Hindlimb muscle (tissue), 1 donor: ENCODE measurements around the gene KRTAP17-1. TPM values are rescaled to one million over a fixed set of nuclear protein-coding genes. Genes with fewer than 3 reads are reported as not detected.
"Not testable (repeated sequence)": the region's sequence is repeated elsewhere in the genome, so short reads cannot be mapped to it uniquely, and the experiment has no call there.

Experiments
- DNase-seq: peaks from one replicate; pipeline ENCODE4 v3.0.0-alpha.2; 2013
- polyA plus RNA-seq: library from polyadenylated mRNA; unstranded; fragments of 120-200 nt; gene quantifications from one replicate; pipeline ENCODE4 v1.2.1, GENCODE V29; 2013; ENCODE audit not compliant: insufficient read length

The KRTAP17-1 gene
- polyA plus RNA-seq, 1 donor, result not detected

- no peak for DNase-seq
These were observed 12.5 kb downstream of the KRTAP17-1 start for GRCh38 chr17:41302981-41303380.

DNA sequence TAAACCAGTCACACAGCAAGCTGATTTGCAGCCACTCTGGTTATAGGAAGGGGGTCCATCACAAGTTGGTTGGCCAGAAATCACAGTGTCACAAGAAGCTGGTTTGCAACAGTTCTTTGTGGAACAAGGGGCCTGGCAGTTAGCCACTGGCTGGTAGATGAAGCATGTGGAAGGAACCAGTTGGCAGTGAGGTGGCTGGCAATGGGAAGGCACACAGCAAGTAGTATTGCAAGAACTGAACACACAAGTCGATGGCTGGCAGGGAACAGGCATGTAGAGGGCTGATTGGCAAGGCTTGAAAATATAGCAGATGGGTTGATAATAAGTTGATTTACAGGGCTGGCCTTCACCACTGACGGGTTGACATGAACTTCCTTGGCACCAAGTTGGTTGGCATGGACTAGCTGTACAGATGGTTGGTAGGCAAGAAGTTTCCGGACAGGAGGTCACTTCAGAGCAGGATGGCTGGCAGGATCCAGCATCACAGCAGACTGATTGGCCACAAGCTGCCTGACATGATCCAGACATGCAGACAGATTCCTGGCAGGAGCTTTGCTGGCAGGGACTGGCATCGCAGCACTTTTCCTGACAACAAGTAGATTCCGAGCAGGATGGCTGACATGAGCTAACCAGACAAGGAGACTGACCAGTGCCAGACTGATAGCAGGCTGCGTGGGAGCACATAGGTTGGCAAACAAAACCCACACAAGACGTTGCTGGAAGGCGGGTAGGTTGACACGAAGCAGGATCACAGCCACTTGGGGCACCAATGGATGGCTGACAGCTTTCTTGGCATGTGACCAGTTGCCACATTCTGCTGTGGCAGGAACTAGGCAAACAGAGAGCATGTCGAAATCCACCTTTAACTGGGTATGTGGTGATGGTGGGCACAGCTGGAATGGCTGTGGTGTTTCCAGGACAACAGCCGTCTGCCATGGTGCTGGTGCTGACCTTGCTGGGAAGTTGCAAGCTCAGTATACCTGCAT is 13.3 kb downstream of the KRTAP17-1 start, which contains the start of gene KRTAP29-1:
TSS of gene KRTAP29-1 (minus strand) at position 936 of the 986 bp plus-strand sequence. CDS start at position 936, 0 bp downstream.
- no peak for DNase-seq

- DNase-seq, result no peak
These were observed 14.2 kb downstream of the KRTAP17-1 start for GRCh38 chr17:41301204-41301790.

DNA sequence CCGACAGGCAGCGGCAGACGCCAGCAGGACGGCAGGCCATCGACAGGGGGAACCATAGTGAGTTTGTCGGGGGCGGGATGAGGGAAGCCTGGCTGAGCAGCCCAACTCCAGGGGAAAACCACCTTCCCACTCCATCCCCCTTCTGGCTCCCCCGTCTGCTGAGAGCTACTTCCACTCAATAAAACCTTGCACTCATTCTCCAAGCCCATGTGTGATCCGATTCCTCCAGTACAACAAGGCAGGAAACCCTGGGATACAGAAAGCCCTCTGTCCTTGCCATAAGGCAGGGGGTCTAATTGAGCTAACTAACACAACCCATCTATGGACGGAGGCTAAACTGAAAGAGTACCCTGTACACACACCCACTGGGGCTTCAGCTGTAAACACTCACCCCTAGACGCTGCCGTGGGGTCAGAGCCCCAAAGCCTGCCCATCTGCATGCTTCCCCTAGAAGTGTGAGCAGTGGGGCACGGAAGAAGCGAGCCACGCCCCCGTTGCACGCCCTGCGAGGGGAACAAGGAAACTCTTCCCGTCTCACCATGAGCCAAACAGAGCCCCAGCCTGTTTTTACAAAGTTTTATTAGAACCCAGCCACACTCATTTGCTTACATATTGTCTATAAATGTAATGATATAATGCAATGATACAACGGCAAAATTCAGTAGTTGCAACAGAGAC is 16.9 kb downstream of the KRTAP17-1 start:
- DNase-seq, result no peak

DNA sequence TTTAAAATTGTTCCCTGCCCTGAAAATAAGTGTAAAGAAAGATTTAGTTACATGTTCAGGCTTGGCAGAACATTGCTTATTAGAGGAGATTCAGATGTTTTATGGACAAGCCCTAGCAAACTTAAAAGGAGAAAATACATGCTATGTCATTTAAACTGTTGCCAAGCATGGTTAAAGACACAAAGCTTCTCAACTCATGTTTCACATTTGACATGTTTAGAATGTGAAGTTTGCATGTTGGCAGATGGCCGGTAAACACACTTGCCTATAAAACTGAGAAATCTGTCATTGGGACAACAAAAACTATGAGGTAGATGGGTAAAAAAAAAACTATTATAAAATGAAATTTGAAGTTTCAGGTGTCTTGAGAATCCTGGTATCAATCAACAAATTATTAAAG is 18.7 kb downstream of the KRTAP17-1 start:
- no peak for DNase-seq

DNA sequence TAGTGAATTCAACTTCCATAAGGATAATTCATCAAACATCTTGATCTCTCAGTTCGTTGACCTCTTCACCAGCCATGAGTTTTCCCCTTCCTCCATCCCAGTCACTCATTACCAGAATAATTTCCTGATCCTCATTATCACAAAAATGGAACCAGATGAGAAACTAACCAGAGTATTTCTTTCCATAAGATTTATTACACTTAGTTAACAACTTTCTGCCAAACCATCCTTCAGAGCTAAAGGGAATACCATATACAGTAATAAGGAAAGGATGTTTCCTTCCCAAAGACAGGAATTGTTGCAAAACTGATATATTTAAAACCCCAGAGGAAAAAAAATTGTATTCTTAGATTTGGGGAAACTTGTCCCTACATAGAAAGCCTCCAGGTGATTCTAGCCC is 21.5 kb downstream of the KRTAP17-1 start:
- no peak for DNase-seq

GRCh38 chr17:41287050-41287449 is 28.5 kb downstream of the KRTAP17-1 start:
- DNase-seq, result no peak

GRCh38 chr17:41284546-41284945 is 31.0 kb downstream of the KRTAP17-1 start:
- no peak for DNase-seq

GRCh38 chr17:41284043-41284442 is 31.5 kb downstream of the KRTAP17-1 start:
- no peak for DNase-seq

DNA sequence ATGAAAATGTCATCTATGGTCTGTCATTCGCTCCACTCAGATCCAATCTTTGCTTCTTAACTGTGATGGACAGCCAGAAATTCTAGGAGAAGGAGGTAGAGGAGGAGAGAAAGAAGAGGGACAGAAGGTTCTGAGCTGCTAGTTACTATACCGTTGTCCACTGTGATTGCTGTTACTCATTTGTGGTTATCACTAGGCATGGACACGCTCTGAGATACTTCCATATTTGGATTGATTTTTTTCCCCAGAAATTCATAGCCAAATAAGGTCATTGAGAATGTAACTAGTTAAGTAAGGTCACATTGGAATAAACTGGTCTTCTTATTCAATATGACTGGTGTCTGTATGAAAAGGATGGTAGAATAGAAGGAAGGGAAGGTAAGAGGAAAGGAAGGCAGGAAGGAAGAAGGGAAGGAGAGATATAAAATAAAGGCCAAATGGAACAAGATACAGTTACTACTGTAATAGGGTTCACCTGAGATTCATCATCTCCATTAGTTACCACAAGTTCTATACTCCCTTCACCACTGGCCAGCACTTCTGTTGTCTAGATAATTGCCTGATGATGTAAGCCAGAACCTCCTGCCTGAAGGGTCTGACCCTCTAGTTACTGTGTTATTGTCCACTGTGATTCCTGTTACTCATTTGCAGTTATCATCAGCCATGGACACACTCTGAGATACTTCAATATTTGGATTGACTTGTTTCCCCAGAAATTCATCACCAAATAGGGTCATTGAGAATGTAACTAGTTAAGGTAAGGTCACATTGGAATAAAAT is 37.1 kb downstream of the KRTAP17-1 start:
- no peak for DNase-seq

- DNase-seq, result not testable (repeated sequence)
These were observed 39.8 kb downstream of the KRTAP17-1 start, which contains the start of gene KRTAP9-7 for GRCh38 chr17:41275648-41276190. Gene KRTAP9-7 (plus strand): TSS chr17:41275698. CDS start chr17:41275698, 0 bp downstream.

DNA sequence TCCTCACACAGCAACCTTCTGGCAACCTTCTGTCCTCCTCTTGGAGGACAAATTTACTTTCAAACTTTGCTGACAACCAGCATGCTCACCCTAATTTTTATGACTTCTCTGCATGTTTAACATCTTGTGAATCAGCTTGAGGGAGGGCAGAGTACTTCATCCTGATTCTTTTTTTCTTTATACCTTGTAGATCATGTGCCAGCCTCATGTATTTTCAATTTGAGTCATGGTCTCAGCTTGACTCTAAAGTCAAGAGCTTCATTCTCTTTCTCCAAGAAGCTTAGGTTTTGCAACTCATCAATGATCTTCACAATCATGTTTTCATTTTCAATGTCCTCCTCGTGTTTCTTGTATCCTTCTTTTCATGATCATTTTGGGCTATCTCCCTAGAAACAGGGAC is 43.7 kb downstream of the KRTAP17-1 start:
- no peak for DNase-seq

GRCh38 chr17:41271323-41271722 is 44.2 kb downstream of the KRTAP17-1 start:
- not testable (repeated sequence) for DNase-seq

GRCh38 chr17:41267711-41268110 is 47.8 kb downstream of the KRTAP17-1 start:
- no peak for DNase-seq

DNA sequence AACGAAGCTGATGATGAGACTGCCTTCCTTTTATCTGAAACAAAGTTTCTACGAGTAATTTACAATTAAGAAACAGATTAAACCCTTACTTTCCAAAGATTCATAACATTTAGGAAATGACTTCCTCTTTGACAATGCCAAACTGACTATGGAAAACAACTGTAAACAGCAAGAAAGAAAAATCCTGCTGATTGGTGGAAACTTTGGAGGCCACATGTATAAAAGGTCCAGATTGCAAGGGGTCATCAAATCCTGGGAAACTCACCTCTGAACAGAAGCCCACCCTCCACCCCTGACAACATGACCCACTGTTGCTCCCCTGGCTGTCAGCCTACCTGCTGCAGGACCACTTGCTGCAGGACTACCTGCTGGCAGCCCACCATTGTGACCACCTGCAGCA is 50.4 kb downstream of the KRTAP17-1 start, which contains the start of gene KRTAP9-6:
TSS of gene KRTAP9-6 (plus strand) at position 301 of the 400 bp plus-strand sequence. CDS start at position 301, 0 bp downstream.
- DNase-seq, result no peak

Other genes starting within 250 kb of the KRTAP17-1 start
- not detected for gene KRTAP2-4, start 249.8 kb downstream of the KRTAP17-1 start, polyA plus RNA-seq
- gene KRTAP4-7, start 231.6 kb downstream of the KRTAP17-1 start, polyA plus RNA-seq, result not detected
- not detected for gene KRTAP4-8, start 217.6 kb downstream of the KRTAP17-1 start, polyA plus RNA-seq
- not detected for gene KRTAP4-16, start 213.5 kb downstream of the KRTAP17-1 start, polyA plus RNA-seq
- gene KRTAP4-9, start 210.3 kb downstream of the KRTAP17-1 start, polyA plus RNA-seq, result not detected
- not detected for gene KRTAP4-11, start 197.3 kb downstream of the KRTAP17-1 start, polyA plus RNA-seq
- not detected for gene KRTAP4-12, start 191.5 kb downstream of the KRTAP17-1 start, polyA plus RNA-seq
- not detected for gene KRTAP4-6, start 175.2 kb downstream of the KRTAP17-1 start, polyA plus RNA-seq
- not detected for gene KRTAP4-5, start 165.9 kb downstream of the KRTAP17-1 start, polyA plus RNA-seq
- not detected for gene KRTAP4-4, start 155.0 kb downstream of the KRTAP17-1 start, polyA plus RNA-seq
- not detected for gene KRTAP4-3, start 147.5 kb downstream of the KRTAP17-1 start, polyA plus RNA-seq
- gene KRTAP4-2, start 137.5 kb downstream of the KRTAP17-1 start, polyA plus RNA-seq, result not detected
- not detected for gene KRTAP4-1, start 130.8 kb downstream of the KRTAP17-1 start, polyA plus RNA-seq
- not detected for gene KRTAP9-1, start 125.8 kb downstream of the KRTAP17-1 start, polyA plus RNA-seq
- not detected for gene KRTAP9-2, start 89.1 kb downstream of the KRTAP17-1 start, polyA plus RNA-seq
- not detected for gene KRTAP9-3, start 83.3 kb downstream of the KRTAP17-1 start, polyA plus RNA-seq
- gene KRTAP9-8, start 77.7 kb downstream of the KRTAP17-1 start, polyA plus RNA-seq, result not detected
- gene KRTAP9-4, start 66.0 kb downstream of the KRTAP17-1 start, polyA plus RNA-seq, result not detected
- gene KRTAP9-9, start 60.3 kb downstream of the KRTAP17-1 start, polyA plus RNA-seq, result not detected
- 0.30 TPM for gene KRTAP9-6, start 50.3 kb downstream of the KRTAP17-1 start, polyA plus RNA-seq
- gene KRTAP9-7, start 40.0 kb downstream of the KRTAP17-1 start, polyA plus RNA-seq, result not detected
- not detected for gene KRTAP29-1, start 12.9 kb downstream of the KRTAP17-1 start, polyA plus RNA-seq
- gene KRTAP16-1, start 6.4 kb downstream of the KRTAP17-1 start, polyA plus RNA-seq, result not detected
- gene KRT33A, start 35.1 kb upstream of the KRTAP17-1 start, polyA plus RNA-seq, result not detected
- gene KRT33B, start 54.1 kb upstream of the KRTAP17-1 start, polyA plus RNA-seq, result not detected
- gene KRT34, start 66.6 kb upstream of the KRTAP17-1 start, polyA plus RNA-seq, result not detected
- 2.3 TPM for gene KRT31, start 81.9 kb upstream of the KRTAP17-1 start, polyA plus RNA-seq
- gene KRT37, start 108.9 kb upstream of the KRTAP17-1 start, polyA plus RNA-seq, result not detected
- not detected for gene KRT38, start 125.3 kb upstream of the KRTAP17-1 start, polyA plus RNA-seq
- gene KRT32, start 151.7 kb upstream of the KRTAP17-1 start, polyA plus RNA-seq, result not detected
- gene KRT35, start 165.4 kb upstream of the KRTAP17-1 start, polyA plus RNA-seq, result not detected
- gene KRT36, start 174.2 kb upstream of the KRTAP17-1 start, polyA plus RNA-seq, result not detected
- gene KRT13, start 189.9 kb upstream of the KRTAP17-1 start, polyA plus RNA-seq, result 1.9 TPM
- gene KRT15, start 203.2 kb upstream of the KRTAP17-1 start, polyA plus RNA-seq, result 3.2 TPM
- gene KRT19, start 212.6 kb upstream of the KRTAP17-1 start, polyA plus RNA-seq, result 1.2 TPM